ENCODE data around the gene CYTH2. TPM values are rescaled to one million over a fixed set of nuclear protein-coding genes. Genes with fewer than 3 reads are reported as not detected.
"Not testable (repeated sequence)": the region's sequence is repeated elsewhere in the genome, so short reads cannot be mapped to it uniquely, and the experiment has no call there.

The CYTH2 gene
- polyA plus RNA-seq, 3 donors: 36.5 to 50.2 (median 40.7) TPM

DNA sequence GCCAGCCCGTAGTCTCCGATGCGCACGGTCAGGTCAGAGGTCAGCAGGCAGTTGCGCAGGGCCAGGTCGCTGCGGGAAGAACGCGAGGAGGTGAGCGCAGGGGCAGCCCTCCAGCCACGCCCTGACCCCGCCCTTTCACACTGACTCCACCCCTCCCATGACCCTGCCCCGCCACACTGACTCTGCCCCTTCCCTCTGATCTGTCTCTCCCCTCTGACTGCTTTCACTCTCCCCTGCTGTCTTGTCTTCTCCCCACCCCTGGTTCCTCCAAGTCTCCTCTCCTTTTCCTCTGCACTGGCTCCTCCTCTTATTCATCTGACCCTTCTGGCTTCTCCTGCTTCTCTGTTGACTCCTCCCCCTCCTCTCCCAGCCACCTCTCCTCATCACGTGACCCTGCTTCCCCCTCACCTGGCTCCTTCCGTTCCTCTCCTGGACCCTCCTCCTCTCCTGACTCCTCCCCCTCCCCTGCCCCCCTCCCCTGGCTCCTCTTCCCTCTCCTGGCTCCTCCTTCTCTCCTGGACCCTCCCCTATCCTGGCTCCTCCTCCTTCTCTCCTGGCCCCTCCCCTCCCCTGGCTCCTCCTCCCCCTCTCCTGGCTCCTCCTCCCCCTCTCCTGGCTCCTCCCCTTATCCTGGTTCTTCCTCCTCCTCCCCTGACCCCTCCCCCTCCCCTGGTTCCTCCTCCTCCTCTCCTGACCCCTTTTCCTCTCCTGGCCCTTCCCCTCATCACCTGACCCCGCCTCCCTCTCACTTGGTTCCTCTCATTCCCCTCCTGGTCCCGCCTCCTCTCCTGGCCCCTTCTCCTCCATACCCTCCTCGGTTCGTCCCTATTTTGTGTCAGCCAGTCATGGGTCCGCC is 32.6 kb downstream of the CYTH2 start:
- 0 to 5% (median 3%) methylated on average over 16 to 20 of the region's 20 CpGs for WGBS, 3 donors
- no peak overlapping the region for H3K27ac ChIP-seq (ENCODE audit: low read depth, low read length)

- WGBS, 3 donors: 26 to 34% (median 32%) methylated on average over 25 to 27 of the region's 27 CpGs
- H3K27ac ChIP-seq (ENCODE audit: low read depth, low read length): no peak overlapping the region
Observed at GRCh38 chr19:48502350-48503018, 33.3 kb downstream of the CYTH2 start.

DNA sequence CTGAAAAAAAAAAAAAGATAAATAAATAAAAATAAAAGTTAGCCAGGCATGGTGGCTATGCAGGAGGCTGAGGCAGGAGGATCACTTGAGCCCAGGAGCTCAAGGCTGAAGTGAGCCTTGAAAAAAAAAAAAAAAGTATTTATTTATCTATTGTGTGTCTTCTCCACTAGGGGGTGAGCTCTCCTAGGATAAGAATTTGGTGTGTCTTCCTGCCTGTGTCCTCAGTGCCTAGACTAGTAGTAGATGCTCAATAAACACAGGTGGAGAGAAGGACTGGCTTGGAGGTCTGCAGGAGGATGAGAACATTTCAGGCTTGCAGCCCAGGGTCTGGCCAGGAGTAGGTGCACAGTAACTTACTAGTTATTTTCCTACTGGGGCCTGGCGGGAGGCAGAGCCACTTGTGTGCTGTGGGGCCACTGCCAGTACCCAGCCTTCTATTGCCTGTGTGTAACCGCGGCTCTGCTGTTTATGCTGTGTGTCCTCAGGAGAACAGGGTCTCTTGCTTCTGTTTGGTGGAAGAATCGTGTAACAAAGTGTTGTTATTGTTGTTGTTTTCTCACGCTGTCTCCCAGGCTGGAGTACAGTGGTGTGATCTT is 37.1 kb downstream of the CYTH2 start:
- H3K27ac ChIP-seq (ENCODE audit: low read depth, low read length): no peak overlapping the region
- 90 to 93% (median 91%) methylated on average over 5 of the region's 5 CpGs for WGBS, 3 donors

GRCh38 chr19:48507911-48508439 is 38.8 kb downstream of the CYTH2 start:
- H3K27ac ChIP-seq (ENCODE audit: low read depth, low read length): no peak overlapping the region
- 82 to 91% (median 89%) methylated on average over 7 of the region's 7 CpGs for WGBS, 3 donors

- WGBS, 3 donors: 70 to 84% (median 83%) methylated on average over 22 to 32 of the region's 32 CpGs
- H3K27ac ChIP-seq (ENCODE audit: low read depth, low read length): no peak overlapping the region
Observed at GRCh38 chr19:48508729-48509411, 39.7 kb downstream of the CYTH2 start.

DNA sequence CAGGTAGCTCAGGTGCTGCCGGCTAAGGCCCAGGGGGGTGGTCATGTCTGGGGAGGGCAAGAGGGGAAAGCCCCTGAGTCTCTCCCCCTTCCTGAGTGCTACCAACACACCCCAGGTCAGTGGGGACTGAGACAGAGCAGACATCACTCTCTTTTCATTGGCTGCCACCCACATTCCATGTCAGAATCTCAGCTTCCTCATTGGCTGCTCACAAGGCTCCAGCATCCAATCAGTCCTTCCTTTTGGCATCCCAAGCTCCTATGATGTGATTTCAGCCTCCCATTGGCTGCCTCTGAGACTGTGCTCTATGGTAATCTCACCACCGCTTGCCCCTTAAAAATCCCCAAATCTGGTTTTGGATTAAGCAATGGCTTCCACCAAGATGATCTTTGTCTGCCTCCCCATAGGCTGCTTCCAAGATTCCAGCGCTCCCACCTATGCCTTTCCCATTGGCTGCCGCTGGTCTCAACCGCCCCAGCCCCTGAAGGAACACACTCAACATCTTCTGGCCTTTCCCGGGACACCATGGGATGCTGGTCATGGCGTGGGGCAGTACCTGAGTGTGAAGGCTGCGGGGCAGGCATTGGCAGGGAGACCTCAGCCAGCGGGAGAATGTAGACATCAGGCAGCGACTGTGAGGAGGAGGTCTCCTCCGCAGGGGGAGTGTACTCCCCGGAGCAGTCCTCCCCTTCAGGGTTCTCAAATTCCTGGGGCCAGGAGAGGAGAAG is 40.5 kb downstream of the CYTH2 start:
- WGBS, 3 donors: 66 to 83% (median 75%) methylated on average over 11 to 12 of the region's 12 CpGs
- H3K27ac ChIP-seq (ENCODE audit: low read depth, low read length): no peak overlapping the region

DNA sequence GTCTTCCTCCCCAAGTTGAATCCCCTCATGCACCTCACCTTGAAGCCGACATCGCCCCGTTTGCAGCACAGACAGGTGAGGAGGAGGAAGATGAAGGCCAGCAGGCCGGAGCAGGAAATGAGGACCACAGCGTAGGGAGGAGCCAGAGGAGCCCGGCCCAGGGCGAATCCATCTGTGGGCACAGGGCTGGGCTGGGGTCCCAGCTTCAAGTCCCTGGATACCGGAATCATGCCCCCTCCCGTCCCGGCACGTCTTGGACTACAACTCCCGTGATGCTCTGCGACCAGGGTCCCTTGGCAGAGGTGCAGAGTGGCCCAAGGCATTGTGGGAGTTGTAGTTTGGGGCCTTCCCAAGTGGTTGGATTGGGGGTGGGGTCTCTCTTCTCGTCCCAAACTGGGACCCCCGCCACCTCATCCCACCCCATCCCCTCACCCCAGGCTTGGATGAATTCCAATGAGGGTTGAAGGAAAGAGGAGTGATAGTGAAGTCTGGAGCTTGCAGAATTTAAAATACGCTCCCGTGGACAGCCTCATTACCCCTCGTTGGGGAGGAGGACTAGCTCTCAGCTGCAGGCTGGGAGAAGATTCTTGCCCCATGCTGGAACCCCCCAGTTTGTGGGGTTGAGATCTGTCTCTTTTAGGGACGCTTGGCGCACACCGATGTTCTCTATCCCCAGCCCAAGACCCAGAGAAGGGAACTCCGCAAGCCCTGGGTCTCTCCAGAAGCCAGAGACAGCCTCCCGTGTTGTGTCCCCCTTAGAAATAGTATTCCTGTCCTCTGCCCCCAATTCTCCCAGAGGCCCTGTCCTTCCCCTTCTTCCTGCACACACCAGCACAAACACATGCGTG is 41.5 kb downstream of the CYTH2 start:
- no peak overlapping the region for H3K27ac ChIP-seq (ENCODE audit: low read depth, low read length)
- WGBS, 3 donors: 11 to 13% (median 12%) methylated on average over 24 of the region's 24 CpGs

GRCh38 chr19:48511321-48511731 is 42.2 kb downstream of the CYTH2 start:
- H3K27ac ChIP-seq (ENCODE audit: low read depth, low read length): no peak overlapping the region
- 1 to 4% (median 2%) methylated on average over 20 to 31 of the region's 32 CpGs for WGBS, 3 donors

- WGBS, 3 donors: 7 to 10% (median 9%) methylated on average over 29 to 32 of the region's 32 CpGs
- no peak within 1 kb of the TSS for H3K27ac ChIP-seq (ENCODE audit: low read depth, low read length)
Observed at GRCh38 chr19:48511800-48512503, 42.8 kb downstream of the CYTH2 start, which contains the start of gene LMTK3. Gene LMTK3 (minus strand): TSS chr19:48511835. CDS start chr19:48511576, 259 bp downstream.

DNA sequence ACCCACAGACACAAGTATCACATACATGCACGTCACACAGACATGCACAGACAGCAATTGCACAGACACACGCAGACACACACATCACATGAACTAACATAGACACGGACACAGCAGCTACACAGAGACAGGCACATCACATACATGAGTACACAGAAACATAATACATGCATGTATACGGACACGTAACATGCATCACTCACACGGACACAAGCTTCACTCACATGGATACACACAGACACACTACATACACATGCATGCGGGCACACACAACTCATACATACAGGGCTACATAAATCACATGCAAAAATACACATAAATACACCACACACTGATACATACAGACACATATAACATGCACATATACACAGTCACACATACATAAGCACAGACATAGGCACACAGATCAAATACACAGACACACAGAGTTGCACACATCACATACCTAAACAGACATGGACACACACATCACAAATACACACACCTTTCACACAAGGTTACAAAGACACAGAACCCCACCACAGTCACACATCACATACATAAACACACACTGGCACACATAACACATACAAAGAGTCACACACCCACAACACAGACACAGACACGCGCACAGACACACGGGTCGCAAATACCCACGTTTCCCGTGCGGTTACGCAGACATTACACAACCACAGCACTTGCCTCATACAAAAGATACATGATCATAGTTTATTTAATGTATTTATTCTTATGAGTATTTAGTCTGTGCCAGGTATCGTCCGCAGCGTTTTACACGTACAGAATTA is 43.5 kb downstream of the CYTH2 start:
- no peak overlapping the region for H3K27ac ChIP-seq (ENCODE audit: low read depth, low read length)
- 35 to 44% (median 37%) methylated on average over 19 of the region's 19 CpGs for WGBS, 3 donors

GRCh38 chr19:48513289-48514122 is 44.3 kb downstream of the CYTH2 start:
- H3K27ac ChIP-seq (ENCODE audit: low read depth, low read length): no peak overlapping the region
- WGBS, 3 donors: 2 to 4% (median 2%) methylated on average over 52 to 54 of the region's 54 CpGs

GRCh38 chr19:48514123-48514458 is 44.9 kb downstream of the CYTH2 start:
- H3K27ac ChIP-seq (ENCODE audit: low read depth, low read length): no peak overlapping the region
- 27 to 47% (median 46%) methylated on average over 11 of the region's 11 CpGs for WGBS, 3 donors

GRCh38 chr19:48516536-48516935 is 47.4 kb downstream of the CYTH2 start:
- 36 to 80% (median 79%) methylated on average over 8 of the region's 8 CpGs for WGBS, 3 donors

DNA sequence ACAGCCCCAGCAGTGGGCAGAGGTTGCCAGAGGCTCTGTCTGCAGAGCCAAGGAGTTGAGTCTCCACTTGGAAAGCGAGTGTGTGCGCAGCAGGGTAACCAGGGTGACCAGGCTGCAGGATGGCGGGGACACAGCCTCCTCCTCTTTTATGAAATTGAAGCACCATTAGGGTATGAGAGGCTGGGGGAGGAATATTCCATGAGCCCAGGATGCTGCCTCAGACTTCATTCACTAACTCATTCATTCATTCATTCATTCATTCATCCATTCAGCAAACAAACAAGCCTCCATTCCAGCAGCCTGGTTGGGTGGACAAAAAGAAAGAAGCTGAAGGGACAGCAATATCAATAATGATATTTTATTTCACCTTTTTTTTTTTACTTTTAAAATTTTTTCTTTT is 49.0 kb downstream of the CYTH2 start:
- no peak overlapping the region for H3K27ac ChIP-seq (ENCODE audit: low read depth, low read length)
- 75 to 84% (median 76%) methylated on average over 3 of the region's 3 CpGs for WGBS, 3 donors

More at GRCh38 chr19:48516536-48516935, 47.4 kb downstream of the CYTH2 start:
- H3K27ac ChIP-seq (ENCODE audit: low read depth, low read length): no peak overlapping the region

DNA sequence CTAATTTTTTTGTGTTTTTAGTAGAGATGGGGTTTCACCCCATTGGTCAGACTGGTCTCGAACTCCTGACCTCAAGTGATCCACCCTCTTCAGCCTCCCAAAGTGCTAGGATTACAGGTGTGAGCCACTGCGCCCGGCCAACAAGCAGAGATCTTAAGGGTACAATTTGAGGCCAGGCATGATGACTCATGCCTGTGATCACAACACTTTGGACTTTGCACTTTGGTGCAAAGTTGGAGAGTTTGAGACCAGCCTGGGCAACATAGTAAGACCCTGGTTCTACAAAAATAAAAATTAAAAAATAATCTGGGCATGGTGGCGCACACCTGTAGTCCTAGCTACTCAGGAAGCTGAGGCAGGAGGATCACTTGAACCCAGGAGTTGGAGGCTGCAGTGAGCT is 50.3 kb downstream of the CYTH2 start:
- not testable (repeated sequence) for H3K27ac ChIP-seq (ENCODE audit: low read depth, low read length)
- WGBS, 3 donors: 87 to 92% (median 91%) methylated on average over 4 of the region's 4 CpGs
